ENCODE data around the gene CLGN. TPM values are rescaled to one million over a fixed set of nuclear protein-coding genes. Genes with fewer than 3 reads are reported as not detected.
"Not testable (repeated sequence)": the region's sequence is repeated elsewhere in the genome, so short reads cannot be mapped to it uniquely, and the experiment has no call there.

The CLGN gene
- 10 to 100 TPM in 5 of 8 experiments, 1 to 10 TPM in 1, under 1 TPM in 1, not detected in 1; 0.58 to 26.0 (median 21.4) TPM for total RNA-seq

- peak; percentile 84 to 95 (median 92) for ATAC-seq (replicated peaks in 6 of 8)
- H3K4me3 ChIP-seq: peak within 1 kb of the TSS; percentile 52 to 82 (median 69)
- H3K27ac ChIP-seq: peak within 1 kb of the TSS; percentile 72 to 78
- in situ Hi-C loops (cut with MboI; ENCODE audit: low pct_unique_long_range_greater_than_20kb in 2 of 9, low sequenced_read_pairs in 9 of 9, unreplicated experiment in 9 of 9): no loop called here
- peaks cover 5 to 12% of the 10 kb centered on the region in 2 donors for H3K4me1 ChIP-seq (replicated peaks in 1 of 2)
- 0 to 9% (median 0%) methylated on average over 3 to 9 of the region's 73 CpGs; no CpG with 5 or more reads in 3 of the 10 experiments for WGBS, 10 experiments
These were observed at the start of gene CLGN for GRCh38 chr4:140427106-140427918. CLGN (minus strand) TSS chr4:140427648; CDS start chr4:140413078, 14,570 bp downstream.

GRCh38 chr4:140472156-140472555 is 44.7 kb upstream of the CLGN start:
- in situ Hi-C loops (cut with MboI; ENCODE audit: low pct_unique_long_range_greater_than_20kb in 2 of 9, low sequenced_read_pairs in 9 of 9, unreplicated experiment in 9 of 9): no loop called here
- Histone ChIP-seq H3K27ac (no peak overlapping the region), H3K4me1 (replicated peaks in 1 of 2) (peaks cover 0 to 3% of the 10 kb centered on the region in 2 donors), H3K4me3 (no peak overlapping the region)
- 39 to 84% (median 62%) methylated on average over 2 of the region's 2 CpGs; no CpG with 5 or more reads in 4 of the 10 experiments for WGBS, 10 experiments
- peak in 3 of 8 experiments; percentile 27 to 34 (median 31) for ATAC-seq (replicated peaks in 6 of 8)

- in situ Hi-C loops (cut with MboI; ENCODE audit: low pct_unique_long_range_greater_than_20kb in 2 of 9, low sequenced_read_pairs in 9 of 9, unreplicated experiment in 9 of 9): no loop called here
- 38 to 100% (median 72%) methylated on average over 1 to 22 of the region's 27 CpGs for WGBS, 10 experiments
- Histone ChIP-seq H3K27ac (no peak overlapping the region), H3K4me1 (replicated peaks in 1 of 2) (peaks cover 0 to 3% of the 10 kb centered on the region in 2 donors), H3K4me3 (no peak overlapping the region)
- ATAC-seq (replicated peaks in 6 of 8): no peak
These were observed 42.6 kb upstream of the CLGN start for GRCh38 chr4:140469791-140470733.

- Histone ChIP-seq H3K4me1 (replicated peaks in 1 of 2) (no peaks in the 10 kb centered on the region), H3K27ac (no peak overlapping the region), H3K4me3 (no peak overlapping the region)
- in situ Hi-C loops (cut with MboI; ENCODE audit: low pct_unique_long_range_greater_than_20kb in 2 of 9, low sequenced_read_pairs in 9 of 9, unreplicated experiment in 9 of 9): no loop called here
- no peak for ATAC-seq (replicated peaks in 6 of 8)
- WGBS, 10 experiments: 17 to 100% (median 58%) methylated on average over 1 of the region's 1 CpG; no CpG with 5 or more reads in 2 of the 10 experiments
These were observed 38.7 kb upstream of the CLGN start for GRCh38 chr4:140466146-140466545.

GRCh38 chr4:140463614-140464013 is 36.2 kb upstream of the CLGN start:
- ATAC-seq (replicated peaks in 6 of 8): no peak
- 0 to 88% (median 55%) methylated on average over 1 of the region's 1 CpG; no CpG with 5 or more reads in 4 of the 10 experiments for WGBS, 10 experiments
- Histone ChIP-seq H3K4me1 (replicated peaks in 1 of 2) (no peaks in the 10 kb centered on the region), H3K4me3 (no peak overlapping the region), H3K27ac (no peak overlapping the region)
- in situ Hi-C loops (cut with MboI; ENCODE audit: low pct_unique_long_range_greater_than_20kb in 2 of 9, low sequenced_read_pairs in 9 of 9, unreplicated experiment in 9 of 9): no loop called here

- Histone ChIP-seq H3K4me3 (no peak overlapping the region), H3K4me1 (replicated peaks in 1 of 2) (no peaks in the 10 kb centered on the region), H3K27ac (no peak overlapping the region)
- 0 to 86% (median 67%) methylated on average over 1 to 3 of the region's 3 CpGs; no CpG with 5 or more reads in 3 of the 10 experiments for WGBS, 10 experiments
- ATAC-seq (replicated peaks in 6 of 8): no peak
- in situ Hi-C loops (cut with MboI; ENCODE audit: low pct_unique_long_range_greater_than_20kb in 2 of 9, low sequenced_read_pairs in 9 of 9, unreplicated experiment in 9 of 9): no loop called here
These were observed 35.7 kb upstream of the CLGN start for GRCh38 chr4:140463182-140463581.

- in situ Hi-C loops (cut with MboI; ENCODE audit: low pct_unique_long_range_greater_than_20kb in 2 of 9, low sequenced_read_pairs in 9 of 9, unreplicated experiment in 9 of 9): no loop called here
- no peaks in the 10 kb centered on the region for H3K4me1 ChIP-seq (replicated peaks in 1 of 2)
- no peak overlapping the region for H3K4me3 ChIP-seq
- 0 to 93% (median 46%) methylated on average over 1 to 3 of the region's 3 CpGs for WGBS, 10 experiments
- H3K27ac ChIP-seq: no peak overlapping the region
- peak in 1 of 8 experiments; percentile 63 for ATAC-seq (replicated peaks in 6 of 8)
These were observed 22.9 kb upstream of the CLGN start for GRCh38 chr4:140450352-140450751.

GRCh38 chr4:140448830-140449229 is 21.4 kb upstream of the CLGN start:
- no peak overlapping the region for H3K4me3 ChIP-seq
- in situ Hi-C loops (cut with MboI; ENCODE audit: low pct_unique_long_range_greater_than_20kb in 2 of 9, low sequenced_read_pairs in 9 of 9, unreplicated experiment in 9 of 9): no loop called here
- H3K4me1 ChIP-seq (replicated peaks in 1 of 2): no peaks in the 10 kb centered on the region
- 0 to 100% (median 42%) methylated on average over 1 to 2 of the region's 2 CpGs for WGBS, 10 experiments
- no peak overlapping the region for H3K27ac ChIP-seq
- peak in 2 of 8 experiments; percentile 24 to 58 for ATAC-seq (replicated peaks in 6 of 8)

- no peak for ATAC-seq (replicated peaks in 6 of 8)
- no peak overlapping the region for H3K4me3 ChIP-seq
- no peaks in the 10 kb centered on the region for H3K4me1 ChIP-seq (replicated peaks in 1 of 2)
- WGBS, 10 experiments: 22 to 96% (median 47%) methylated on average over 2 to 3 of the region's 3 CpGs
- no peak overlapping the region for H3K27ac ChIP-seq
- in situ Hi-C loops (cut with MboI; ENCODE audit: low pct_unique_long_range_greater_than_20kb in 2 of 9, low sequenced_read_pairs in 9 of 9, unreplicated experiment in 9 of 9): no loop called here
These were observed 20.7 kb upstream of the CLGN start for GRCh38 chr4:140448162-140448561.

GRCh38 chr4:140444347-140444746 is 16.9 kb upstream of the CLGN start:
- H3K4me1 ChIP-seq (replicated peaks in 1 of 2); in situ Hi-C loops (cut with MboI; ENCODE audit: low pct_unique_long_range_greater_than_20kb in 2 of 9, low sequenced_read_pairs in 9 of 9, unreplicated experiment in 9 of 9); ATAC-seq (replicated peaks in 6 of 8); H3K27ac ChIP-seq; H3K4me3 ChIP-seq: not testable (repeated sequence)
- WGBS, 10 experiments: 45 to 100% (median 70%) methylated on average over 1 to 4 of the region's 4 CpGs; no CpG with 5 or more reads in 1 of the 10 experiments

GRCh38 chr4:140439644-140440142 is 12.2 kb upstream of the CLGN start:
- no peaks in the 10 kb centered on the region for H3K4me1 ChIP-seq (replicated peaks in 1 of 2)
- H3K27ac ChIP-seq: no peak overlapping the region
- peak in 3 of 8 experiments; percentile 30 to 67 (median 60) for ATAC-seq (replicated peaks in 6 of 8)
- in situ Hi-C loops (cut with MboI; ENCODE audit: low pct_unique_long_range_greater_than_20kb in 2 of 9, low sequenced_read_pairs in 9 of 9, unreplicated experiment in 9 of 9): no loop called here
- no peak overlapping the region for H3K4me3 ChIP-seq

GRCh38 chr4:140427919-140428471 is 547 bp upstream of the CLGN start:
- Histone ChIP-seq H3K27ac (peak overlapping the region; percentile 72 to 78), H3K4me1 (replicated peaks in 1 of 2) (peaks cover 5 to 12% of the 10 kb centered on the region in 2 donors), H3K4me3 (peak overlapping the region; percentile 52 to 82 (median 69))
- in situ Hi-C loops (cut with MboI; ENCODE audit: low pct_unique_long_range_greater_than_20kb in 2 of 9, low sequenced_read_pairs in 9 of 9, unreplicated experiment in 9 of 9): no loop called here
- peak in 3 of 8 experiments; percentile 1 to 29 (median 26) for ATAC-seq (replicated peaks in 6 of 8)
- 8 to 83% (median 46%) methylated on average over 1 to 7 of the region's 7 CpGs for WGBS, 10 experiments
